GM18499 (cell line): ENCODE measurements around the gene CXorf38.

ENCODE experiments used
- ATAC-seq: cut with Tn5 transposase; IDR thresholded peaks from one replicate; pipeline ENCODE4 v1.9.1; 2021; ENCODE audit warnings: moderate number of reproducible peaks; ENCODE audit not compliant: insufficient read depth, unreplicated experiment

Gene CXorf38

DNA sequence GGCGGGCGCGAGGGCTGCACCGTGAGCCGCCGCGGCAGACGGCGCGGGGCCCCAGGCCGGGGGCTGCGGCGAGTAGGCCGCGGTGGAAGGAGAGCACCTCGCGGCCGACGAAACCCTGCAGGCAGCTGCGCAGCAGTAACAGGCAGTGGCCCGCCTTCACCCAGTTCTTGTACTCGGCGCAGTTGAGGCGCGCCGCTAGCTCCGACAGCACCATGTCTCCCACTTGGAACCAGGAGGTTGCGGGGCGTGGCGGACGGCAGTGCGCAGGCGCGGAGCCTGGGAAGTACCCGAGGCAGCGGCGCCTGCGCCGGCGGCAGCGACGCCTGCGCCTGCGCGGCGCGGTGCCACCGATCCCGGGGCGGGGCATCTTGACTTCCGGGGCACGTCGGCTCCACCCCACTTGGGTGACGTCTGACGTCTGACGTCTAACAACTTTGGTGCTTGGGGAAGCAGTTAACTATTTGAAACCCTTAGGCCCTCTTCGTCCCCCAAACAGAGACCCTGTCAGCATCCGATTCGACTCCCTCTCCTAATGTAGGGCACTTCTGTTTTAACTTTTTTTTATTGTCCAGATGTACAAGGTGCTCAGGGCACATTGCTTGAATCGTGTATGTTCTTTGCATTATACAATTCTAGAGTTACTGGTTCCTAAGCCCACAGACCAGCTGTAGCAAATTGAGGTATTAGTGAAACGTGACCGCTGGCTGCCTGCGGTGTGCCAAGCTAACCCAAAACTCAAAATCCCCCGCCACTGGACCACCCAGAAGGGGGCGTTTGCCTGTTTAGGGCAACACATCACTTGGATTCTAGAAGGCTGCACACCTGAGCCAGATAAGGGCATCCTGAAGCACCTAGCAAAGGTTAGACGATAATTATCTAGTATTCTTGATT, at the start of gene CXorf38:
TSS of gene CXorf38 (minus strand) at position 255 of the 891 bp plus-strand sequence. CDS start at position 214, 41 bp downstream.
- ATAC-seq: peak; percentile 58

DNA sequence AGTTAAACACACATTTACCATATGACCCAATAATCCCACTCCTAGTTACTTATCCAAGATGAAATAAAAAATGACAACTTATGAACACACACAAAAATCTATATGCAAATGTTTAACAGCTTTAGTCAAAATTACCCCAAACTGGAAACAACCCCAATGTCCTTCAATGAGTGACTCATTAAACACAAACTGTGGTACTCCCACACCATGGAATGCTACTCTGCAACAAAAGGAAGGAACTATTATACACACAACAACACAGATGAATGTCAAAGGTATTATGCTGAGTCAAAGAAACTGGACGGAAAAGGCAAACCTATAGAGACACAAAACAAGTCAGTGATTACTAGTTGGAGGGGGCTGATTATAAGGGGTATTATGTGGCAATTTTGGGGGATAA, 47.4 kb upstream of the CXorf38 start:
- ATAC-seq: no peak

DNA sequence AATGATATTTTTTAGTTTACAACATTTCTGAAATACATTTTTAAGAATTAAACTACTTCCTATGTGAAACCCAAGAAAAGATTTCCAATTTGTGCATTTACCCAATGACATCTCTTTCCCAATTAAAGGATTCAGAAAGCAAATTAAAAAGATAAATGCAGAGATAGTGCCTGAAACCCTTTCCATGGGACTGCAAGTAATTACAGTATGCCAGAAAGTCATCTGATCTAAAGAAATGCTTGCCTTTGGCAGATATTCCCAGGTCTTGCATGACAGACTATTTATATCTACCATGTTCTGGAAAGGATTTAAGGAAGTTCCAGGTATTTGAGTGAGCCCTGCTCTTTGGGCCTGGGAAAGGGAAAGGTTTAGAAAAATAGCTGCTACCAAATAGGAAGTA, 41.6 kb upstream of the CXorf38 start:
- no peak for ATAC-seq

DNA sequence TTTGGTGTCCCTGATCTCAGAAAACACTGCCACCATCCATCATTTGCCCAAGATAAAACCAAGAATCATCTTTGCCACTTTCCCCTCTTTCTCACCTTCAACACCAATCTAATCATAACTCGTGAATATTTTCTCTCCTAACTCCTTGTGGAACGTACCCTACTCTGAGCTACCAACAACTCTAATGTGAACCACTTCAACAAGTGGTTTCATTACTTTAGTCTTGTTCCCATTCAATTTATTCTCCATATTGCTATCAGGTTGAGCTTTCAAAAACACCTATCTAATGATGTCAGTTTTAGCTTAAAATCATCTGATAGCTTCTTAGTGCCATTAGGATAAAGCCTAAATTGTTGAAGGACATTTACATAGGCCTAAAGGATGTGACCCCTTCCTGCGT, 39.8 kb upstream of the CXorf38 start:
- ATAC-seq: no peak

DNA sequence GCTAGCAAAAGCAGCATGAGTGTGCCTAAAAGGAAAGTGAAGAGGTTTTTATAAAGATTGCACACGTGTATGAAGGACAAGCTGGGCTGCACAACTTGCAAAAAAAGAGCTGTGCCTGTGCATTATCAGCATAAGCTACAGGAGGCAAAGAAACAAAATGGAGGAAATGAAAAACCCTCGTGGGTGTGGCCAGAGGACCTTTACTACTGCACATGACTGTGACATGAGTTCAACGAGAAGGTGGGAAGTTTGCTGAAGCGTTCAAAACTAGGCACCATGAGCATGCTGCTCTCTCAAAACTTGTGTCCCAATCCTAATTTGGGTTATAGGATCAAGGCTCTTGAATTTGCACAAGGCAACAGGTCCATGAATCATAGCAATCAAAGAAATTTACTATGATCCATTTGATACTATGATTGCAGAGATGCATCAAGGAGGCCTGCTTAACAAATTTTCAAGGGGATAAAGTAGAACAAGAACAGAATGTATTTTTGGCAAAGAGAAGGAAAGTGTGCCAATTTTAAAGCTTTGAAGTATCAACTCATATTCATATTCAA, 38.1 kb upstream of the CXorf38 start:
- ATAC-seq: no peak

GRCh38 chrX:40684092-40684491, 36.7 kb upstream of the CXorf38 start:
- ATAC-seq: no peak

- ATAC-seq: no peak
These were observed 35.9 kb upstream of the CXorf38 start for GRCh38 chrX:40683245-40683644.

DNA sequence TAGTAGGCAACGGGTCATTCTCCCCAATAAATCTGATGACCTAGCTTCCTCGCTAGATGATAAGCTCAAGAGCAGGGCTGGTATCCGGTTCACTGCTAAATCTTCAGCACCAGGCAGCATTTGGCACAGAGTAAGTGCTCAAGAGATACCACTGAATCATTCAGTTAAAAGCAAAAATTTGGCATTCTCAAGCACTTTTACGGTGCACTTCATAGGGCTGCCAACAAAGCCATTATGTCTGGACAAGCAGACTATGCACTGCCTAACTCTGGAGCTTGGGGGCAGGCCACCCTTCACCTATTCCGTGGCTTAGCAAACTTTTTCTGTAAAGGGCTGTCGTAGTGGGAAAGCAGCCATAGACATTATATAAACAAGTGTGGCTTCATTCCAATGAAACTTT, 23.8 kb upstream of the CXorf38 start:
- no peak for ATAC-seq

DNA sequence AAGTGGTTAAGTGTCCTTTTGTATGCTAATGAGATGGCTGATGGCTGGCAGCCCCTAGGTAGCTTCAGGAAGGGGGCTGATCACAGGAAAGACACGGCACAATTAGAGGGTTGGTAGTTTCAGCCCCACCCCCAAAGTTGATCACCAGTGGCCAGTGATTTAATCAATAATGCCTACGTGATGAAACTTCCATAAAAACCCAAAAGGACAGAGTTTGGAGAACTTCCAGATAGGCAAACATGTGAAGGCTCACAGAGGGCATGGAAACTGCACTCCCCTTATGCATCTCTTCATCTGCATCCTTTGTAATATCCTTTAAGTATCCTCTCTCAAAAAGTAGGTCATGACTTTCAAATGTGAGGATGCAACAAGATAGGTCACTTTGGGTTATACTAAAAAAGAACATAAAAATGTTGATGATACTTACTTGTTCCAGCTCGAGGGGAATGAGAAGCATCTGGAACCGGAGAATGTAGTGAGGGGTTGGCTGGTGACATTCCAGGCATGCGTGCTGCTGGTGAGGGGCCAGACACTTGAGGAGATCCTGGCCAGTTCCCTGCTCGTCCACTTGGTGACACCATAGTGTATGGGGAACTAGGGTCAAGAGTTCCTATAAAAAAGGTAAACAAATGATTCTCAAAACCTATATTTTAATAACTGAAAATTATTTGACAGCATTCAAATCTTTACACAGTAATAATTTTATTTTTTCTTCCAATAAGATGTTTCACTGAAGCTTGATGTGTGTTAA, 16.7 kb upstream of the CXorf38 start:
- no peak for ATAC-seq

- ATAC-seq: no peak
These were observed 15.8 kb upstream of the CXorf38 start for GRCh38 chrX:40663078-40663740.

DNA sequence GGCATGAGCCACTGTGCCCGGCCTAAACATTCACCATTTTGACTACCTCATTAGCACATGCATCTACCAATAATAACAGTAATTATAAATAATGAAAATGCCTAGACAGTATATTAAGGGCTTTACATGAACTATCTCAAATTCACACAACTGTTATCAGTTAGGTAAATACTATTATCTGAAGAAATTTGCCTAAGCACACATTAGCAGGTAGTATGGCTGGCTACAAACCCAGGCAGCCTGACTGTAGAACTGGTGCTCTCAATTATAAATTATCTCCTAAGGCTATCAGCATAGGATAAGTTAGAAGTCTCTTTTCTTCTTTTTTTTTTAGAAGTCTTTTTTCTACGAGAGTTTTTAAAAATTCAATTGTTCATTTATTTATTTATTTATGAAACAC, 14.1 kb upstream of the CXorf38 start:
- no peak for ATAC-seq

GRCh38 chrX:40660381-40660780, 13.0 kb upstream of the CXorf38 start:
- ATAC-seq: no peak

DNA sequence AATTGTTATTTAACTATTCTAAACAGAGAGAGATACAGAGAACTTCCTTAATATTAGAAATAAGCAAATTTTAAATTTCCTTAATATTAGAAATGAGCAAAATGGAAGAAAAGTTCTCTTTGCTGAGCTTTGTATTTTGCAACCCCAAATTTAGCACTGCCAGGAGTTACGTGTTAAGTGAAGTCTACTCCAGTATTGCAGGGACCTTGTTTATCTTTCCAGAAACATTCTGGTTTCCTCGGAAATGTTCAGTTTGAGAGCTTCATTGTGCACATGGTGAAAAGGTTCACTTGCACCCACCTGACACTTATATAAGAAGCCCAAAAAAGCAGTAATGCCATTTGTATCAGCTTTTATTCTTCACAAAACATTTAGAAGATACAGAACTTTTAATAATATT, 6.2 kb upstream of the CXorf38 start:
- ATAC-seq: no peak

DNA sequence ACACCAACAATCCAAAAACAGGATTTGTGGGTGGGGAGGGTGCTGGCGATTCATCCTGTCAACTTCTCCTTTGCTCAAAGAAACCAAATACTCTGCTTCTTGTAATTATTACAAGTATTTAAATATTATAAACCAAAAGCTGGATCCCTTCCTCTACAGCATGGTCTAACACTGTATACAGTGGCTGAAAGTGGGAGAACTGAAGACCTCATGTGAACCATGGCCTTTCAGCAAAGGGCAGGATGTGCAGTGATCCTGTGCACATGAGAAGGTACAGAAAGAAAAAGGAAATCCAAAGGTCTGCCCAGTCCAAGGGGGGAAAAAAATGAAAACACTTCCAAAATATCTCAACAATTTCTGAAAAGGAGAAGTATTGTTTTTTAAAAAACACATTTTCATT, 5.3 kb upstream of the CXorf38 start:
- ATAC-seq: no peak

- ATAC-seq: no peak
These were observed 4.4 kb upstream of the CXorf38 start for GRCh38 chrX:40651620-40652223.

- peak; percentile 3 for ATAC-seq
These were observed 663 bp downstream of the CXorf38 start for GRCh38 chrX:40646489-40647306.

- ATAC-seq: no peak
These were observed 2.5 kb downstream of the CXorf38 start for GRCh38 chrX:40644821-40645358.

DNA sequence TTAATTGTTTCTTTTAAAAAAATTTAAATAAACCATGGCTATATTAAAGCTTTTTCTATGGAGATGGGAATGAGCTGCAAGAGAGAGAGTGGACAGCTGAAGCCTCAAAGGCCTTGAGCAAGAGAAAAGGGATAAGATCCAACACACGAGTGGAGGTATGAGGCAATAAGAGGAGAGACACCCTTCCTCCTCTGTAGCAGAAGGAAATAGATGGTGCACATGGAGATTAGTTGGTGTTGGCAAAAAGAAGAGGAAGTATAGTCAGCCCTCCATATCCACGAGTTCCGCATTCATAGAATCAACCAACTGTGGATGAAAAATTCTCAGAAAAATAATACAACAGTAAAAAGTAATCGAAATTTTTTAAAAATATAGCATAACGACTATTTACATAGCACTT, 3.2 kb downstream of the CXorf38 start:
- no peak for ATAC-seq

- no peak for ATAC-seq
These were observed 9.7 kb downstream of the CXorf38 start for GRCh38 chrX:40637687-40638086.
